HFFc6 (cell line): Measurements from ENCODE around the gene TPGS2. TPM values are rescaled to one million over a fixed set of nuclear protein-coding genes. Genes with fewer than 3 reads are reported as not detected.

Source experiments
- DNase-seq: peaks from one replicate; pipeline ENCODE4 v3.0.0-alpha.2; 2018
- H3K27ac Mint-ChIP-seq: 2 replicates; pipeline ENCODE4 v1.8.0; 2020; ENCODE audit warnings: mild to moderate bottlenecking, mixed read lengths
- H3K27me3 Mint-ChIP-seq: 2 replicates; pipeline ENCODE4 v1.8.0; 2021; ENCODE audit warnings: mild to moderate bottlenecking, moderate library complexity, mixed read lengths; ENCODE audit not compliant: insufficient read depth
- H3K36me3 Mint-ChIP-seq: 2 replicates; pipeline ENCODE4 v1.8.0; 2021; ENCODE audit warnings: low read depth, mixed read lengths
- H3K4me1 Mint-ChIP-seq: 2 replicates; pipeline ENCODE4 v1.8.0; 2020; ENCODE audit warnings: low read depth, mixed read lengths
- H3K4me3 Mint-ChIP-seq: 2 replicates; pipeline ENCODE4 v1.8.0; 2020; ENCODE audit warnings: mild to moderate bottlenecking, moderate library complexity, mixed read lengths
- H3K9me3 Mint-ChIP-seq: 2 replicates; pipeline ENCODE4 v1.8.0; 2020; ENCODE audit warnings: mild to moderate bottlenecking, mixed read lengths
- total RNA-seq, 6 experiments: library from RNA; stranded (reverse); fragmentation: NEBNext Ultra II Directional; extraction: Animal tissue kit (Norgen Biotek cat#: 25700); gene quantifications; 2 replicates in 1 of 6; 3 replicates in 5 of 6; pipeline ENCODE4 v1.2.3, GENCODE V29; 2021
- TF ChIP-seq, protein P1 (sequence below): fragments of 200-600 bp; sonication (generic); IDR thresholded peaks from 2 replicates; pipeline ENCODE4 v1.5.0; 2021; ENCODE audit warnings: antibody characterized with exemption, mild to moderate bottlenecking

The TPGS2 gene
- total RNA-seq, 6 experiments from 2014 or later: 132 to 194 (median 155) TPM

DNA sequence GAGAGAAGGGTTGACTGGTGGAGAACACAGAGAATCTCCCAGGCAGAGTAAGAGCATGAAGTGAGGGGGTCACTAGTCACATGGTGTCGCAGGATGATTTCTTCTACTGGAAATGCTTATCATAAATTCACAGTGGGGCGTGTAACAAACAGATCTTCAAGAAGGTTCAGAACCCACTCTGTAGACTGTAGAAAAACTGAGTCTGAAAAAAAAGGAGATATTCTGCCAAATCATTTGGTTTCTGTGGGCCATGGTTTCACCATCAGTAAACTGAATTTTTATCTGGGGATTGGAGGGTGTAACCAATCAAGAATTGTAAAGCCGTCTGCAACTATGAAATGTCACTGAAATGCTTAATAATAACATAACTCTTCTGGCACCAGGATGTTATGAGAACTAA is 15.0 kb downstream of the TPGS2 start:
- H3K27me3 Mint-ChIP-seq: peaks cover 1% of the 10 kb centered on the region; the same call in 1 of the 2 replicates
- H3K9me3 Mint-ChIP-seq: no peaks in the 10 kb centered on the region
- no peak overlapping the region for H3K27ac Mint-ChIP-seq
- H3K36me3 Mint-ChIP-seq: no peaks in the 10 kb centered on the region
- H3K4me1 Mint-ChIP-seq: peaks cover 45% of the 10 kb centered on the region
- TF ChIP-seq, protein P1, sequence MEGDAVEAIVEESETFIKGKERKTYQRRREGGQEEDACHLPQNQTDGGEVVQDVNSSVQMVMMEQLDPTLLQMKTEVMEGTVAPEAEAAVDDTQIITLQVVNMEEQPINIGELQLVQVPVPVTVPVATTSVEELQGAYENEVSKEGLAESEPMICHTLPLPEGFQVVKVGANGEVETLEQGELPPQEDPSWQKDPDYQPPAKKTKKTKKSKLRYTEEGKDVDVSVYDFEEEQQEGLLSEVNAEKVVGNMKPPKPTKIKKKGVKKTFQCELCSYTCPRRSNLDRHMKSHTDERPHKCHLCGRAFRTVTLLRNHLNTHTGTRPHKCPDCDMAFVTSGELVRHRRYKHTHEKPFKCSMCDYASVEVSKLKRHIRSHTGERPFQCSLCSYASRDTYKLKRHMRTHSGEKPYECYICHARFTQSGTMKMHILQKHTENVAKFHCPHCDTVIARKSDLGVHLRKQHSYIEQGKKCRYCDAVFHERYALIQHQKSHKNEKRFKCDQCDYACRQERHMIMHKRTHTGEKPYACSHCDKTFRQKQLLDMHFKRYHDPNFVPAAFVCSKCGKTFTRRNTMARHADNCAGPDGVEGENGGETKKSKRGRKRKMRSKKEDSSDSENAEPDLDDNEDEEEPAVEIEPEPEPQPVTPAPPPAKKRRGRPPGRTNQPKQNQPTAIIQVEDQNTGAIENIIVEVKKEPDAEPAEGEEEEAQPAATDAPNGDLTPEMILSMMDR: no peak
- no peak overlapping the region for H3K4me3 Mint-ChIP-seq
- DNase-seq: no peak

DNA sequence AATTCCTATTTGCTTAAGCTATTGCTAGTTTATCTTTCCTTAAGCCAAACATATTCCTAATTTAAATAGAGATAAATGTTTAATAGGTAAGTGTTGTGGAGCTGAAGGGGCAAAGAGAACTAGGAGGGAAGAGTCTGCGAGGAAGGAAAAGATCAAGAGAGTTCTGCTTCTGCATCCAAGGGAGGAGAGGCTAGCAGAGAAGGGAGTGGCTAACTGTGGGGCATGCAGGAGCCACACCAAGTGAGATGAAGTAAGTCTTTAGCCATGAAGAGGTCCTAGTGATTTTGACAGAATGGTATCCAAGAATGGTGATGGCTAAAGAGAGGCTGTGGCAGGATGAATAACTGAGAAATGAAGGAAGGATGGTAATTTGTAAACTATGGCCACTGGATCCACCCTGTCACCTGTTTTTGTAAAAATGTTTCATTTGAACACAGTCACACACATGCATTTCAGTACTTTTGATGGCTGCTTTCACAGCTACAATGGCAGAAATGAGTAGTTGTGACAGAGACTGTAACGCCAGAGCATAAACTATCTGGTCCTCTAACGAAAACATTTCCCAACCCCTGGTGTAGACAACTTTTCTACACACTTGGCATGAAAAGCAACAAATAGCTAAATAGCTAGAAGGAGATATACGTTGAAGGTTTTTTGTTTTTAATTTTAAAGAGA is 15.6 kb downstream of the TPGS2 start:
- Mint-ChIP-seq H3K27me3 (peaks cover 1% of the 10 kb centered on the region; the same call in 1 of the 2 replicates), H3K9me3 (no peaks in the 10 kb centered on the region), H3K4me1 (peaks cover 50% of the 10 kb centered on the region), H3K27ac (no peak overlapping the region), H3K4me3 (no peak overlapping the region), H3K36me3 (peaks cover under 1% of the 10 kb centered on the region; the same call in 1 of the 2 replicates)
- TF ChIP-seq, protein P1: no peak
- no peak for DNase-seq

DNA sequence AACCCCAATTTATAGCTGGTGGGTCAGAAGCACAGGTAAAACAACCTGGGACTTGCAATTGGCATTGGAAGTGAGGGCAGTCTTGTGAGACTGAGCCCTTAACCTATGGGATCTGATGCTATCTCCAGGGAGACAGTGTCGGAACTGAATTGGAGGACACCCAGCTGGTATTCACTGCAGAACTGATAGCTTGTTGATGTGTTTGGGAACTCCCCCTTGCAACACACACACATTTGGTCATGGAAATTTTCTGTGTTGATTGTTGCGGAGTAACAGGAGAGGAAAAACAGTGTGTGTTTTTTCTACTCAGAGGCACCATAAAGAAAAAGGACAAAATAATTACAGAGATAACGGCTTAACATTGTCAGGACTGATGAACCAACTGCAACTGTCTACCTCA is 16.1 kb downstream of the TPGS2 start:
- DNase-seq: no peak
- peaks cover 56% of the 10 kb centered on the region for H3K4me1 Mint-ChIP-seq

DNA sequence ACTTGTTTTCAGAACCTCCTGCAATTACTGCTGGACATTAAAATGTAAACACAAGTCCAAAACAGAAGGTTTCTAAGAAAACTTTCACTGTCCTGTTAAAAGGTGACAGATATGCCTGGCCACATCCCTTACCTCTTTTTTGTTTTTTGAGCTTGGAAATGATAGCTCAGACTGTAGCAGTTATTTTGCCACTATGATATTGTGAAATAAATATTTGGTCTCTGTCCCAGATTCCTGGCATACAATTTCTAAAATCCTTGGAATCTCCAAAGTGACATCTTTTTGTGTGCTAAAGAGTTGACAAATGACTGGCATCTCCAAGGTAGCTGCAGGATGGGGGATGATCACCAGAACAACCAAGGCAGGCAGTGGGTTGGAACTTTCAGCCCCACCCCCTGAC is 16.8 kb downstream of the TPGS2 start:
- no peak overlapping the region; the same call in 1 of the 2 replicates for H3K4me3 Mint-ChIP-seq
- H3K36me3 Mint-ChIP-seq: peaks cover 13% of the 10 kb centered on the region
- H3K27ac Mint-ChIP-seq: peak overlapping the region; percentile 53
- peaks cover 1% of the 10 kb centered on the region; the same call in 1 of the 2 replicates for H3K27me3 Mint-ChIP-seq
- peaks cover 63% of the 10 kb centered on the region for H3K4me1 Mint-ChIP-seq
- H3K9me3 Mint-ChIP-seq: no peaks in the 10 kb centered on the region
- TF ChIP-seq, protein P1: no peak
- DNase-seq: peak; percentile 8

More for the DNA sequence above, 16.1 kb downstream of the TPGS2 start:
- Mint-ChIP-seq H3K36me3 (peaks cover 6% of the 10 kb centered on the region), H3K27ac (no peak overlapping the region; the same call in 1 of the 2 replicates), H3K4me3 (no peak overlapping the region), H3K27me3 (peaks cover 1% of the 10 kb centered on the region; the same call in 1 of the 2 replicates), H3K9me3 (no peaks in the 10 kb centered on the region)
- TF ChIP-seq, protein P1: no peak

DNA sequence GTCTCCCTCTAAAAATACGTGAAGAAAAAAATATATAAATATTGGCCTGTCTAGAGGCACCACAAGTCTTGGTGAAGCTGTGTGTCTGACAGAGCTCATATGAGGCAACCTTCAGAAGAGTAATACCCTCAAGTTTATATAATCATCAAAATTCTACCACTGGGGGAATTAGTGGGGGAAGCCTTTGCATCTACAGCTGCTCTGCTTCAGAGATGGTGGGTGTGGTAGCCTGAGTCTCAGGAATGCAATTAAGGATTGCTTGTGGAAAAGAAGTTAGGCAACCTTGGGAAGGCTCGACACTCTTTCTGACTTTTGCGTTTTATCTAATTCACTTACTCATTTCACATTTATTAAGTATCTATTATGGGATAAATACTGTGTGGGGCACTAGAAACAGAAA is 17.4 kb downstream of the TPGS2 start:
- H3K4me3 Mint-ChIP-seq: no peak overlapping the region; the same call in 1 of the 2 replicates
- peaks cover 15% of the 10 kb centered on the region for H3K36me3 Mint-ChIP-seq
- H3K27ac Mint-ChIP-seq: peak overlapping the region; percentile 53; the same call in 1 of the 2 replicates
- no peak for DNase-seq
- H3K27me3 Mint-ChIP-seq: peaks cover 1% of the 10 kb centered on the region; the same call in 1 of the 2 replicates
- H3K4me1 Mint-ChIP-seq: peaks cover 64% of the 10 kb centered on the region
- TF ChIP-seq, protein P1: no peak
- H3K9me3 Mint-ChIP-seq: no peaks in the 10 kb centered on the region
